ENCODE results near the gene MYH16. TPM values are rescaled to one million over a fixed set of nuclear protein-coding genes. Genes with fewer than 3 reads are reported as not detected.
"Not testable (repeated sequence)": the region's sequence is repeated elsewhere in the genome, so short reads cannot be mapped to it uniquely, and the experiment has no call there.

MYH16 gene
- total RNA-seq, 1 donor from 2014 or later = not detected

DNA sequence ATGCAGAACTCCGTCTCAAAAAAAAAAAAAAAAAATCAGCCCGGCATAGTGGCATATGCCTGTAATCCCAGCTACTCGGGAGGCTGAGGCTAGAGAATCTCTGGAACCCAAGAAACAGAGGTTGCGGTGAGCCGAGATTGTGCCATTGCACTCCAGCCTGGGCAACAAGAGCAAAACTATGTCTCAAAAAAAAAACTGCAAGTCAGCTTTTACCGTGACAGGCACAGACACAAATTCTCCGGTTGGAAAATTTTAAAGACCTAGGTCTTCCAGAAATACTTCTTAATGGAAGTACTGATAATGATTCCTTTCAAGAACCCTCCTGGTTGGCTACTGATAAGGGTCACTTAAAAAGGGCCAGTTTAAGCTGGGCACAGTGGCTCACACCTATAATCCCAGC is 82.5 kb downstream of the MYH16 start:
- H3K9me3 Mint-ChIP-seq (ENCODE audit: unreplicated experiment) = no peaks in the 10 kb centered on the region
- no peaks in the 10 kb centered on the region for H3K4me1 Mint-ChIP-seq (ENCODE audit: unreplicated experiment)
- no peak overlapping the region for H3K27ac Mint-ChIP-seq (ENCODE audit: unreplicated experiment)
- TF ChIP-seq, protein P1, sequence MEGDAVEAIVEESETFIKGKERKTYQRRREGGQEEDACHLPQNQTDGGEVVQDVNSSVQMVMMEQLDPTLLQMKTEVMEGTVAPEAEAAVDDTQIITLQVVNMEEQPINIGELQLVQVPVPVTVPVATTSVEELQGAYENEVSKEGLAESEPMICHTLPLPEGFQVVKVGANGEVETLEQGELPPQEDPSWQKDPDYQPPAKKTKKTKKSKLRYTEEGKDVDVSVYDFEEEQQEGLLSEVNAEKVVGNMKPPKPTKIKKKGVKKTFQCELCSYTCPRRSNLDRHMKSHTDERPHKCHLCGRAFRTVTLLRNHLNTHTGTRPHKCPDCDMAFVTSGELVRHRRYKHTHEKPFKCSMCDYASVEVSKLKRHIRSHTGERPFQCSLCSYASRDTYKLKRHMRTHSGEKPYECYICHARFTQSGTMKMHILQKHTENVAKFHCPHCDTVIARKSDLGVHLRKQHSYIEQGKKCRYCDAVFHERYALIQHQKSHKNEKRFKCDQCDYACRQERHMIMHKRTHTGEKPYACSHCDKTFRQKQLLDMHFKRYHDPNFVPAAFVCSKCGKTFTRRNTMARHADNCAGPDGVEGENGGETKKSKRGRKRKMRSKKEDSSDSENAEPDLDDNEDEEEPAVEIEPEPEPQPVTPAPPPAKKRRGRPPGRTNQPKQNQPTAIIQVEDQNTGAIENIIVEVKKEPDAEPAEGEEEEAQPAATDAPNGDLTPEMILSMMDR (IDR thresholded peaks at IDR 0.05) = no peak
- no peak for DNase-seq (ENCODE audit: extremely low spot score, unreplicated experiment)
- H3K4me3 Mint-ChIP-seq (ENCODE audit: unreplicated experiment) = no peak overlapping the region
- H3K36me3 Mint-ChIP-seq (ENCODE audit: unreplicated experiment) = peaks cover 32% of the 10 kb centered on the region
- no peaks in the 10 kb centered on the region for H3K27me3 Mint-ChIP-seq (ENCODE audit: unreplicated experiment)

DNA sequence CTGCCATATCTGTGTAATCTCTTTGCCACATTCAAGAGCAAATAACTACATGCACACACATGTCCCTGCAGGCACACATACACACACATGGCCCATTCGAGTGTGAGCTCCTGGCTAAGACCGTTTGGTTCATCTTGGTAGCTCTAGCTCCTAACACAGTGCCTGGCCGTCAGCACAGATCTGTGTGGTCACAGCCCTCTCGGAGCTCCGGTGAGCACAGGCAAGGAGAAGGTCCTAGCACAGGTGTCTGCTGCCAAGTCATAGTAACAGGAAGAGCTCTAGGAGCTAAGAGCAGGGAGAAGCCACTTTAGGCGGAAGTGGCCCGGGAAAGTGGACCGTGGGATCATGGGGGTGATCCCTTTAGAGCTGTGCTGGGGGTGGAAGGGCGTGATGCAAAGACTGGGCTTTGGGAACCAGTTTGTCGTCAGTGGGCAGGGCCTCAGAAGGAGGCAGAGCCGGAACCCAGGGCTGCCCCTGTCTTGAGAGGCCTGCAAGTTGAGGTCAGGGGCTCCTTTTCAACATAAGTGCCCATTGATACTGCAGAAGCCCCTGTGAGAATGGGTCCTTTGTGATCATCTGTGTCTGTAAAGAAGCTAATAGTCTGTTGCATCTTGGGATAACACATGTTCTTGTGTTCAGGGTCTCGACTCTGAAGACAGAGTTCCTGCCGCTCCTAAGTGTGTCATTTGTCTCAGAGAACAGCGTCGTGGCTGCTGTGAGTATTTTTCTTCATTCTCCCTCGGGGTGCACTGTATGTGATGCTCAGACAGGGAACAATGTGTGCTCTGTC is 85.3 kb downstream of the MYH16 start:
- no peaks in the 10 kb centered on the region for H3K27me3 Mint-ChIP-seq (ENCODE audit: unreplicated experiment)
- no peaks in the 10 kb centered on the region for H3K4me1 Mint-ChIP-seq (ENCODE audit: unreplicated experiment)
- no peak for DNase-seq (ENCODE audit: extremely low spot score, unreplicated experiment)
- H3K36me3 Mint-ChIP-seq (ENCODE audit: unreplicated experiment) = peaks cover 30% of the 10 kb centered on the region
- H3K4me3 Mint-ChIP-seq (ENCODE audit: unreplicated experiment) = no peak overlapping the region
- H3K9me3 Mint-ChIP-seq (ENCODE audit: unreplicated experiment) = no peaks in the 10 kb centered on the region
- TF ChIP-seq, protein P1 (IDR thresholded peaks at IDR 0.05) = no peak
- H3K27ac Mint-ChIP-seq (ENCODE audit: unreplicated experiment) = no peak overlapping the region

DNA sequence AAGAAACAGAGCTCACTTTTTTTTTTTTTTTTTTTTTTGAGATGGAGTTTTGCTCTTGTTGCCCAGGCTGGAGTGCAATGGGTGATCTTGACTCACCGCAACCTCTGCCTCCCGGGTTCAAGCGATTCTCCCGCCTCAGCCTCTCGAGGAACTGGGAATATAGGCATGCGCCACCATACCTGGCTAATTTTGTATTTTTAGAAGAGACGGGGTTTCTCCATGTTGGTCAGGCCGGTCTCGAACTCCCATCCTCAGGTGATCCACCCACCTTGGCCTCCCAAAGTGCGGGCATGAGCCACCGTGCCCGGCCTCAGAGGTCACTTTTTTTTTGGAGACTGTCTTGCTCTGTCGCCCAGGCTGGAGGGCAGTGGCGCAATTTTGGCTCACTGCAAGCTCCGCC is 85.9 kb downstream of the MYH16 start:
- not testable (repeated sequence) for H3K4me1 Mint-ChIP-seq (ENCODE audit: unreplicated experiment); H3K9me3 Mint-ChIP-seq (ENCODE audit: unreplicated experiment); H3K27ac Mint-ChIP-seq (ENCODE audit: unreplicated experiment); H3K27me3 Mint-ChIP-seq (ENCODE audit: unreplicated experiment); H3K4me3 Mint-ChIP-seq (ENCODE audit: unreplicated experiment); DNase-seq (ENCODE audit: extremely low spot score, unreplicated experiment)
- peaks cover 32% of the 10 kb centered on the region for H3K36me3 Mint-ChIP-seq (ENCODE audit: unreplicated experiment)

DNA sequence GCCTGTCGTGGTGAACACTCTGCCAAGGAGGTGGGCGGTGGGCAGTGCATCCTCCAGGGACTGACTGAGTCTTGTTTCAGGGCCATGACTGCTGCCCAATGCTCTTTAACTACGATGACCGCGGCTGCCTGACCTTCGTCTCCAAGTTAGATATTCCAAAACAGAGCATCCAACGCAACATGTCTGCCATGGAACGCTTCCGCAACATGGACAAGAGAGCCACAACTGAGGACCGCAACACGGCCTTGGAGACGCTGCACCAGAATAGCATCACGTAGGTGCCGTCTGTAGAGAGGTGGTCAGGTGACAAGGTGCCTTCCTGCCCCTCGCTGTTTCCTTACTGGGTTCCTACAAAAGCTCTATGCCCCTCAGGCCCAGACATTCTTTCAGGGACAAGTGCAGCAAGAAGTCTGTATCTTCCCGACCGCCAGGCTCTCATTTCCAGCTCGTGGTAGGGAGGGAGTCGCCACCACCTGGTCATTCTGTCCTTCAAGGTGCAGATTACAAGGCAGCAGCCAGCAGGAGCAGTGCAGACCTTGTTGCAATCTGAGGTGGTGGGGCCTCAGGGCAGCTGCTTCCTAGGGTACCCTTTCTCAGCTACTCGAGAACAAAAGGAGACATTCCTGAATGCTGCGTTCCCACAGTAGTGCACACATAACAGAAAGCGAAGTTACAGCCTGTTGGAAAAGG is 87.0 kb downstream of the MYH16 start:
- Mint-ChIP-seq H3K9me3 (ENCODE audit: unreplicated experiment) (no peaks in the 10 kb centered on the region), H3K4me1 (ENCODE audit: unreplicated experiment) (no peaks in the 10 kb centered on the region), H3K27ac (ENCODE audit: unreplicated experiment) (no peak overlapping the region), H3K4me3 (ENCODE audit: unreplicated experiment) (no peak overlapping the region), H3K36me3 (ENCODE audit: unreplicated experiment) (peaks cover 35% of the 10 kb centered on the region), H3K27me3 (ENCODE audit: unreplicated experiment) (no peaks in the 10 kb centered on the region)
- DNase-seq (ENCODE audit: extremely low spot score, unreplicated experiment) = no peak
- TF ChIP-seq, protein P1 (IDR thresholded peaks at IDR 0.05) = no peak

Other genes with a start within 250 kb of the MYH16 start
- 23.6 and 24.1 TPM in 2 replicates for gene SMURF1, start 128.7 kb upstream of the MYH16 start, total RNA-seq
- not detected in 2 replicates for gene KPNA7, start 64.7 kb upstream of the MYH16 start, total RNA-seq
- 103 and 105 TPM in 2 replicates for gene ARPC1A, start 53.1 kb downstream of the MYH16 start, total RNA-seq
- 76.1 and 84.9 TPM in 2 replicates for gene ARPC1B, start 101.9 kb downstream of the MYH16 start, total RNA-seq
- 107 and 116 TPM in 2 replicates for gene PDAP1, start 135.8 kb downstream of the MYH16 start, total RNA-seq
- gene BUD31, start 136.1 kb downstream of the MYH16 start, total RNA-seq = 112 and 131 TPM in 2 replicates
- gene PTCD1, start 166.0 kb downstream of the MYH16 start, total RNA-seq = 5.7 and 10.5 TPM in 2 replicates
- 32.3 and 37.9 TPM in 2 replicates for gene CPSF4, start 166.1 kb downstream of the MYH16 start, total RNA-seq
- gene ATP5MF, start 193.3 kb downstream of the MYH16 start, total RNA-seq = 251 and 253 TPM in 2 replicates
- gene ZNF789, start 200.1 kb downstream of the MYH16 start, total RNA-seq = 6.9 and 8.4 TPM in 2 replicates
- 23.8 and 24.4 TPM in 2 replicates for gene ZNF394, start 227.4 kb downstream of the MYH16 start, total RNA-seq
- gene ZKSCAN5, start 231.8 kb downstream of the MYH16 start, total RNA-seq = 11.6 and 12.1 TPM in 2 replicates

Measured in osteocyte (in vitro differentiated cells).